ENCODE results near the gene KRTAP2-3.
"Not testable (repeated sequence)": the region's sequence is repeated elsewhere in the genome, so short reads cannot be mapped to it uniquely, and the experiment has no call there.

- TF ChIP-seq, protein P1, sequence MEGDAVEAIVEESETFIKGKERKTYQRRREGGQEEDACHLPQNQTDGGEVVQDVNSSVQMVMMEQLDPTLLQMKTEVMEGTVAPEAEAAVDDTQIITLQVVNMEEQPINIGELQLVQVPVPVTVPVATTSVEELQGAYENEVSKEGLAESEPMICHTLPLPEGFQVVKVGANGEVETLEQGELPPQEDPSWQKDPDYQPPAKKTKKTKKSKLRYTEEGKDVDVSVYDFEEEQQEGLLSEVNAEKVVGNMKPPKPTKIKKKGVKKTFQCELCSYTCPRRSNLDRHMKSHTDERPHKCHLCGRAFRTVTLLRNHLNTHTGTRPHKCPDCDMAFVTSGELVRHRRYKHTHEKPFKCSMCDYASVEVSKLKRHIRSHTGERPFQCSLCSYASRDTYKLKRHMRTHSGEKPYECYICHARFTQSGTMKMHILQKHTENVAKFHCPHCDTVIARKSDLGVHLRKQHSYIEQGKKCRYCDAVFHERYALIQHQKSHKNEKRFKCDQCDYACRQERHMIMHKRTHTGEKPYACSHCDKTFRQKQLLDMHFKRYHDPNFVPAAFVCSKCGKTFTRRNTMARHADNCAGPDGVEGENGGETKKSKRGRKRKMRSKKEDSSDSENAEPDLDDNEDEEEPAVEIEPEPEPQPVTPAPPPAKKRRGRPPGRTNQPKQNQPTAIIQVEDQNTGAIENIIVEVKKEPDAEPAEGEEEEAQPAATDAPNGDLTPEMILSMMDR (IDR thresholded peaks at IDR 0.05) = not testable (repeated sequence)
- not testable (repeated sequence) for TF ChIP-seq EP300, POLR2AphosphoS5, POLR2A (IDR thresholded peaks at IDR 0.05)
Measured at GRCh38 chr17:41104386-41105038, 44.6 kb upstream of the KRTAP2-3 start.
